ENCODE results near the gene TEX22.

DNA sequence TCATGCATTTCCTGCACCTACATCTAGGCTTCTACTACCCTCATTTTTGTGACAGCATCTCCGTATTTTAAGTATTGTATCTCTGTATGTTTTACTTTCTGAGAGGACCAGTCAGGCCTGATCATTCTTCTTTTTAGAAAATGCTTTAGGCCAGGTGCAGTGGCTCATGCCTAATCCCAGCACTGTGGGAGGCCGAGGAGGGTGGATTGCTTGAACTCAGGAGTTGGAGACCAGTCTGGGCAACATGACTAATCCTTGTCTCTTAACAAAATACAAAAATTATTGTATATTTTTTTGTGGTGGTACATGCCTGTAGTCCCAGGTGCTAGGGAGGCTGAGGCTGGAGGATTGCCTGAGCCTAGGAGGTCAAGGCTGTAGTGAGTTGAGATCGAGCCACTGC is 46.9 kb upstream of the TEX22 start:
- TF ChIP-seq, protein P1, sequence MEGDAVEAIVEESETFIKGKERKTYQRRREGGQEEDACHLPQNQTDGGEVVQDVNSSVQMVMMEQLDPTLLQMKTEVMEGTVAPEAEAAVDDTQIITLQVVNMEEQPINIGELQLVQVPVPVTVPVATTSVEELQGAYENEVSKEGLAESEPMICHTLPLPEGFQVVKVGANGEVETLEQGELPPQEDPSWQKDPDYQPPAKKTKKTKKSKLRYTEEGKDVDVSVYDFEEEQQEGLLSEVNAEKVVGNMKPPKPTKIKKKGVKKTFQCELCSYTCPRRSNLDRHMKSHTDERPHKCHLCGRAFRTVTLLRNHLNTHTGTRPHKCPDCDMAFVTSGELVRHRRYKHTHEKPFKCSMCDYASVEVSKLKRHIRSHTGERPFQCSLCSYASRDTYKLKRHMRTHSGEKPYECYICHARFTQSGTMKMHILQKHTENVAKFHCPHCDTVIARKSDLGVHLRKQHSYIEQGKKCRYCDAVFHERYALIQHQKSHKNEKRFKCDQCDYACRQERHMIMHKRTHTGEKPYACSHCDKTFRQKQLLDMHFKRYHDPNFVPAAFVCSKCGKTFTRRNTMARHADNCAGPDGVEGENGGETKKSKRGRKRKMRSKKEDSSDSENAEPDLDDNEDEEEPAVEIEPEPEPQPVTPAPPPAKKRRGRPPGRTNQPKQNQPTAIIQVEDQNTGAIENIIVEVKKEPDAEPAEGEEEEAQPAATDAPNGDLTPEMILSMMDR (IDR thresholded peaks at IDR 0.05) = no peak
- TF ChIP-seq POLR2A (IDR thresholded peaks at IDR 0.05) = no peak

Data from ovary (tissue), 3 donors.